Measurements from ENCODE around the gene NDUFC2.

GRCh38 chr11:78100261-78100660 is 20.6 kb upstream of the NDUFC2 start:
- TF ChIP-seq, protein P1, sequence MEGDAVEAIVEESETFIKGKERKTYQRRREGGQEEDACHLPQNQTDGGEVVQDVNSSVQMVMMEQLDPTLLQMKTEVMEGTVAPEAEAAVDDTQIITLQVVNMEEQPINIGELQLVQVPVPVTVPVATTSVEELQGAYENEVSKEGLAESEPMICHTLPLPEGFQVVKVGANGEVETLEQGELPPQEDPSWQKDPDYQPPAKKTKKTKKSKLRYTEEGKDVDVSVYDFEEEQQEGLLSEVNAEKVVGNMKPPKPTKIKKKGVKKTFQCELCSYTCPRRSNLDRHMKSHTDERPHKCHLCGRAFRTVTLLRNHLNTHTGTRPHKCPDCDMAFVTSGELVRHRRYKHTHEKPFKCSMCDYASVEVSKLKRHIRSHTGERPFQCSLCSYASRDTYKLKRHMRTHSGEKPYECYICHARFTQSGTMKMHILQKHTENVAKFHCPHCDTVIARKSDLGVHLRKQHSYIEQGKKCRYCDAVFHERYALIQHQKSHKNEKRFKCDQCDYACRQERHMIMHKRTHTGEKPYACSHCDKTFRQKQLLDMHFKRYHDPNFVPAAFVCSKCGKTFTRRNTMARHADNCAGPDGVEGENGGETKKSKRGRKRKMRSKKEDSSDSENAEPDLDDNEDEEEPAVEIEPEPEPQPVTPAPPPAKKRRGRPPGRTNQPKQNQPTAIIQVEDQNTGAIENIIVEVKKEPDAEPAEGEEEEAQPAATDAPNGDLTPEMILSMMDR (IDR thresholded peaks at IDR 0.05; ENCODE audit: control extremely low read depth in 1 of 3, insufficient read depth in 1 of 3, low read depth in 1 of 3, low read length in 3 of 3), result no peak
- TF ChIP-seq POLR2AphosphoS5 (IDR thresholded peaks at IDR 0.05; ENCODE audit: low read depth, low read length) (no peak), RXRA (IDR thresholded peaks at IDR 0.05; ENCODE audit: insufficient read depth, low read depth, low read length) (no peak), POLR2A (IDR thresholded peaks at IDR 0.05; ENCODE audit: control extremely low read depth in 1 of 2, low read depth in 2 of 2, low read length in 2 of 2) (no peak)
- TF ChIP-seq, protein P2, sequence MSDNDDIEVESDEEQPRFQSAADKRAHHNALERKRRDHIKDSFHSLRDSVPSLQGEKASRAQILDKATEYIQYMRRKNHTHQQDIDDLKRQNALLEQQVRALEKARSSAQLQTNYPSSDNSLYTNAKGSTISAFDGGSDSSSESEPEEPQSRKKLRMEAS (IDR thresholded peaks at IDR 0.05), result no peak

Data from H1 (cell line).